Mesendoderm (in vitro differentiated cells): ENCODE data around the gene TOMM40.
A peak's percentile ranks its signal among the peaks of the same experiment; 100 is the strongest.

ENCODE experiments used
- DNase-seq: peaks from one replicate; pipeline ENCODE4 v3.0.0; 2013
- H2AK5ac ChIP-seq: 2 replicates; pipeline ENCODE4 v1.6.1; 2013; ENCODE audit warnings: low read length, inconsistent platforms
- H2BK120ac ChIP-seq: 2 replicates; pipeline ENCODE4 v1.6.1; 2013; ENCODE audit warnings: low read depth, mild to moderate bottlenecking, low read length, moderate library complexity, mixed read lengths
- H2BK15ac ChIP-seq: replicated peaks from 2 replicates; pipeline ENCODE4 v1.6.1; 2013; ENCODE audit warnings: low read depth, mild to moderate bottlenecking, moderate library complexity
- H2BK5ac ChIP-seq: 2 replicates; pipeline ENCODE4 v1.6.1; 2013; ENCODE audit warnings: low read length, inconsistent platforms
- H3K18ac ChIP-seq: 2 replicates; pipeline ENCODE4 v1.6.1; 2013; ENCODE audit warnings: mild to moderate bottlenecking, low read length, mixed read lengths
- H3K23ac ChIP-seq: one replicate; pipeline ENCODE4 v1.6.1; 2013; ENCODE audit warnings: low read length
- H3K27ac ChIP-seq: 2 replicates; pipeline ENCODE4 v1.5.1; 2013; ENCODE audit warnings: low read depth, mild to moderate bottlenecking, inconsistent platforms, low read length, moderate library complexity
- H3K27me3 ChIP-seq: 2 replicates; pipeline ENCODE4 v1.6.1; 2013; ENCODE audit warnings: low read length, control low read depth, mild to moderate bottlenecking, inconsistent platforms; ENCODE audit not compliant: insufficient read depth, poor library complexity
- H3K36me3 ChIP-seq: 2 replicates; pipeline ENCODE4 v1.6.1; 2013; ENCODE audit warnings: low read length, inconsistent platforms; ENCODE audit not compliant: control insufficient read depth, insufficient read depth
- H3K4ac ChIP-seq: one replicate; pipeline ENCODE4 v1.6.1; 2013; ENCODE audit warnings: low read depth, mild to moderate bottlenecking, low read length, moderate library complexity
- H3K4me1 ChIP-seq: 2 replicates; pipeline ENCODE4 v1.6.1; 2013; ENCODE audit warnings: low read depth, low read length, inconsistent platforms; ENCODE audit not compliant: control insufficient read depth
- H3K4me2 ChIP-seq: 2 replicates; pipeline ENCODE4 v1.6.1; 2013; ENCODE audit warnings: low read length
- H3K4me3 ChIP-seq: 2 replicates; pipeline ENCODE4 v1.5.1; 2013; ENCODE audit warnings: mild to moderate bottlenecking, low read length
- H3K56ac ChIP-seq: one replicate; pipeline ENCODE4 v1.6.1; 2013; ENCODE audit warnings: low read length
- H3K79me1 ChIP-seq: 2 replicates; pipeline ENCODE4 v1.6.1; 2013; ENCODE audit warnings: low read length, inconsistent platforms
- H3K79me2 ChIP-seq: 2 replicates; pipeline ENCODE4 v1.6.1; 2013; ENCODE audit warnings: mild to moderate bottlenecking, low read length; ENCODE audit not compliant: control insufficient read depth, insufficient read depth
- H3K9ac ChIP-seq: 2 replicates; pipeline ENCODE4 v1.6.1; 2013; ENCODE audit warnings: low read length, inconsistent platforms
- H4K5ac ChIP-seq: one replicate; pipeline ENCODE4 v1.6.1; 2013; ENCODE audit warnings: low read length
- H4K8ac ChIP-seq: one replicate; pipeline ENCODE4 v1.6.1; 2013; ENCODE audit warnings: low read depth, mild to moderate bottlenecking, control low read depth, low read length, moderate library complexity
- WGBS: extraction: QIAGEN DNeasy Blood & Tissue Kit; methylation state at CpG from one replicate; pipeline ENCODE4 v1.1.7; 2013; ENCODE audit warnings: low lambda C conversion rate, missing lambda C conversion rate; ENCODE audit not compliant: insufficient coverage; ENCODE audit errors: extremely low coverage; 5-methylcytosine and 5-hydroxymethylcytosine counted together

TOMM40 gene

GRCh38 chr19:44948763-44949374 lies 57.8 kb downstream of the TOMM40 start:
- no peak overlapping the region for H3K23ac ChIP-seq
- H2AK5ac ChIP-seq, result no peak overlapping the region
- H3K18ac ChIP-seq, result no peak overlapping the region
- H2BK120ac ChIP-seq, result no peak overlapping the region
- H3K36me3 ChIP-seq, result no peaks in the 10 kb centered on the region
- no peak overlapping the region for H4K8ac ChIP-seq
- no peak overlapping the region for H3K4me3 ChIP-seq
- no peak overlapping the region for H3K27ac ChIP-seq
- H3K4ac ChIP-seq, result no peak overlapping the region
- H3K4me1 ChIP-seq, result no peaks in the 10 kb centered on the region
- H3K4me2 ChIP-seq, result no peak overlapping the region
- no peak overlapping the region for H2BK5ac ChIP-seq
- no peaks in the 10 kb centered on the region for H3K79me2 ChIP-seq
- no peak overlapping the region for H3K56ac ChIP-seq
- H3K27me3 ChIP-seq, result no peaks in the 10 kb centered on the region
- DNase-seq, result no peak
- no CpG with 5 or more reads among the region's 5 CpGs for whole genome bisulfite sequencing
- H4K5ac ChIP-seq, result no peak overlapping the region
- no peaks in the 10 kb centered on the region for H3K79me1 ChIP-seq
- no peak overlapping the region for H3K9ac ChIP-seq
- no peak overlapping the region for H2BK15ac ChIP-seq

DNA sequence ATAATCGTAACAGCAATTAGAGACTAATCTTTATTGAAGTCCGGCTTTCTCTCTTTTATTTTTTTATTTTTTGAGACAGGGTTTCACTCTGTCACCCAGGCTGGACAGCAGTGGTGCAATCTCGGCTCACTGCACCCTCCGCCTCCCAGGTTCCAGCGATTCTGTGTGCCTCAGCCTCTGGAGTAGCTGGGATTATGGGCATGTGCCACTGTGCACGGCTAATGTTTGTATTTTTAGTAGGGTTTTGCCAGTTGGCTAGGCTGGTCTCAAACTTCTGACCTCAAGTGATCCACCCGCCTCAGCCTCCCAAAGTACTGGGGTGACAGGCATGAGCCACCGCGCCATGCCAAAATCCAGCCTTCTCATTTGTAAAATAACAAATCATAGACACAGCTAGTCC lies 58.5 kb downstream of the TOMM40 start:
- DNase-seq, result no peak
- Histone ChIP-seq H3K79me1 (no peaks in the 10 kb centered on the region), H3K9ac (no peak overlapping the region), H3K18ac (no peak overlapping the region), H3K4ac (no peak overlapping the region), H2AK5ac (no peak overlapping the region), H3K4me2 (no peak overlapping the region), H2BK120ac (no peak overlapping the region), H3K27me3 (no peaks in the 10 kb centered on the region), H3K56ac (no peak overlapping the region), H3K4me1 (no peaks in the 10 kb centered on the region), H3K36me3 (no peaks in the 10 kb centered on the region), H3K4me3 (no peak overlapping the region), H3K79me2 (no peaks in the 10 kb centered on the region), H3K27ac (no peak overlapping the region), H2BK5ac (no peak overlapping the region), H3K23ac (no peak overlapping the region), H4K8ac (no peak overlapping the region), H4K5ac (no peak overlapping the region), H2BK15ac (no peak overlapping the region)
- no CpG with 5 or more reads among the region's 9 CpGs for WGBS

DNA sequence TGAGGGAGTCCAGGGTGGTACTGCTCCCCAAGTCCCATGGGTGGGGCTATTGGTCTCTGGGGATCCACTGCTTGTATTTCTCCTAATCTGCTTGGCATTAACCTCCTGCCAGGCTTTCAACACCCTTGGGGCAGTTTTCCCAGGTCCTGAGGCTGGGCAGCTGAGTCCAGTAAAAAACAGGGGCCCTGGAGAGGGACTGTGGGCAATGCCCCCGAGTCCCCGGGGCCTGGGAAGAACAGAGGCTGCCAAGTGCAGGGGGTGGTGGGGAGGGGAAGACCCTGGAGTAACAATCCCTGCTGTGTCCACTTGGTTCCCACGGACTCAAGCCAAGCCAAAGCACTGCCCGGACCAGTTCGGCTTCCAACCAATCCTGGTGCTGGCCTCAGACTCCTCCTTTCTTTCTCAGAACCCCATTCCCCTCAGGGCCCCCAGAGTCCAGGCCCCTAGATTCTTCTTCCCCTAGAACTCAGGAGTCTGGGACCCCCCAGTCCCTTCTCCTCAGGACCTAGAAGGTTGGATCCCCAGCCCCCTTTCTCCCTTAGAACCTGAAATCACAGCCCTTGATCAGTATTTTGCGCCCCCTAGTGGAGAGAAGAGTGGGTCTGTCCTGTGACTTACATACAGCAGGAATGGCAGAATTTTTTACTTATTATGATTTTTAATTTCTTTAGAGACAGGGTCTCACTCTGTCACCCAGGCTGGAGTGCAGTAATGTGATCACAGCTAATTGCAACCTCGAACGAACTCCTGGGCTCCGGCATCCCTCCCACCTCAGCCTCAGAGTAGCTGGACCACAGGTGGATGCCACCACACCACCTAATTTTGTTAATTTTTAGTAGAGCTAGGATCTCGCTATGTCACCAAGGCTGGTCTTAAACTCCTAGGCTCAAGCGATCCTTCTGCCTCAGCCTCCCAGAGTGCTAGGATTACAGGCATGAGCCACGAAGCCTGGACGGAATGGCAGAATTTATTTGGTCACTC lies 60.4 kb downstream of the TOMM40 start:
- Histone ChIP-seq H2AK5ac (no peak overlapping the region), H3K23ac (no peak overlapping the region), H2BK120ac (no peak overlapping the region), H3K18ac (no peak overlapping the region), H3K9ac (no peak overlapping the region), H3K4me1 (no peaks in the 10 kb centered on the region), H3K27ac (no peak overlapping the region), H3K27me3 (no peaks in the 10 kb centered on the region), H3K4me2 (no peak overlapping the region), H3K79me1 (peaks cover 9% of the 10 kb centered on the region), H4K5ac (no peak overlapping the region), H3K56ac (peak overlapping the region; percentile 34), H3K79me2 (peaks cover 12% of the 10 kb centered on the region), H4K8ac (no peak overlapping the region), H3K4me3 (no peak overlapping the region), H3K4ac (no peak overlapping the region), H3K36me3 (no peaks in the 10 kb centered on the region), H2BK15ac (no peak overlapping the region), H2BK5ac (no peak overlapping the region)
- WGBS, result no CpG with 5 or more reads among the region's 13 CpGs
- DNase-seq, result peak; percentile 86
